Right lobe of liver (tissue), 4 donors: ENCODE data around the gene STON2.

ENCODE experiments used
- POLR2A ChIP-seq: fragments of 450-650 bp; IDR thresholded peaks from one replicate; pipeline ENCODE4 v1.6.1; 2017; ENCODE audit warnings: antibody characterized with exemption, mild to moderate bottlenecking
- TF ChIP-seq, protein P1 (sequence below), 4 donors: fragments of 200-600 bp in 3 of 4; fragments of 450-650 bp in 1 of 4; IDR thresholded peaks; one replicate each; pipeline versions ENCODE4 v1.5.1 to v1.8.0; 2016 to 2022; ENCODE audit warnings: antibody characterized with exemption in 4 of 4, mild to moderate bottlenecking in 2 of 4
- donor health status: DM: no; HTN: no; CAD: no.
- donor health status: DM: no; HTN: no; CAD: no.
- donor health status: DM: no; HTN: yes; CAD: no.

DNA sequence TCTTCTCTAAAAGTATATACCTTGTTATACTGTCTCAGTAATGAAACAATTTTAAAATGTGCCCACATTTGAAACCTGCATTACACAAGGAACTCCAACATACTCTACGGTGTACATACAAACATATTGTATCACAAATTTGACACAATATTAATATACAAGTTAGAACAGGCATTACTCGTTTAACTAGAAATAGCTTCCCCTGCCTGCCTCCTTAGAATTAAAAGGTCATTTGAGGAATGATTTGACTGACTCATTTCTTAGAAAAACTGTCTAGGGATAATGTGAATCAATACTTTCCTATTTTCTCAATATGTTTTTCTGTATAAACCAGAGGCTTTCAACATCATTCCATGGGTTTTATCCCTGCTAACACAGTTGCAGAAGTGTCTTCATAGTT is 73.7 kb downstream of the STON2 start:
- TF ChIP-seq, protein P1, sequence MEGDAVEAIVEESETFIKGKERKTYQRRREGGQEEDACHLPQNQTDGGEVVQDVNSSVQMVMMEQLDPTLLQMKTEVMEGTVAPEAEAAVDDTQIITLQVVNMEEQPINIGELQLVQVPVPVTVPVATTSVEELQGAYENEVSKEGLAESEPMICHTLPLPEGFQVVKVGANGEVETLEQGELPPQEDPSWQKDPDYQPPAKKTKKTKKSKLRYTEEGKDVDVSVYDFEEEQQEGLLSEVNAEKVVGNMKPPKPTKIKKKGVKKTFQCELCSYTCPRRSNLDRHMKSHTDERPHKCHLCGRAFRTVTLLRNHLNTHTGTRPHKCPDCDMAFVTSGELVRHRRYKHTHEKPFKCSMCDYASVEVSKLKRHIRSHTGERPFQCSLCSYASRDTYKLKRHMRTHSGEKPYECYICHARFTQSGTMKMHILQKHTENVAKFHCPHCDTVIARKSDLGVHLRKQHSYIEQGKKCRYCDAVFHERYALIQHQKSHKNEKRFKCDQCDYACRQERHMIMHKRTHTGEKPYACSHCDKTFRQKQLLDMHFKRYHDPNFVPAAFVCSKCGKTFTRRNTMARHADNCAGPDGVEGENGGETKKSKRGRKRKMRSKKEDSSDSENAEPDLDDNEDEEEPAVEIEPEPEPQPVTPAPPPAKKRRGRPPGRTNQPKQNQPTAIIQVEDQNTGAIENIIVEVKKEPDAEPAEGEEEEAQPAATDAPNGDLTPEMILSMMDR (IDR thresholded peaks at IDR 0.05): no peak
- no peak for TF ChIP-seq POLR2A
